OCI-LY3 (cell line): Measurements from ENCODE around the gene C11orf24.
"Not testable (repeated sequence)": the region's sequence is repeated elsewhere in the genome, so short reads cannot be mapped to it uniquely, and the experiment has no call there.

Source experiments
- EZH2phosphoT487 ChIP-seq: fragments of 200-600 bp; shearing (Covaris generic); IDR thresholded peaks from 2 replicates; pipeline ENCODE4 v1.6.1; 2018; ENCODE audit warnings: antibody characterized with exemption, mixed run types, low read depth
- TF ChIP-seq, protein P1 (sequence below): fragments of 200-600, 300-600 bp; sonication (generic); IDR thresholded peaks from 2 replicates; pipeline ENCODE4 v1.5.1; 2014; ENCODE audit warnings: antibody characterized with exemption, low read length, low read depth

DNA sequence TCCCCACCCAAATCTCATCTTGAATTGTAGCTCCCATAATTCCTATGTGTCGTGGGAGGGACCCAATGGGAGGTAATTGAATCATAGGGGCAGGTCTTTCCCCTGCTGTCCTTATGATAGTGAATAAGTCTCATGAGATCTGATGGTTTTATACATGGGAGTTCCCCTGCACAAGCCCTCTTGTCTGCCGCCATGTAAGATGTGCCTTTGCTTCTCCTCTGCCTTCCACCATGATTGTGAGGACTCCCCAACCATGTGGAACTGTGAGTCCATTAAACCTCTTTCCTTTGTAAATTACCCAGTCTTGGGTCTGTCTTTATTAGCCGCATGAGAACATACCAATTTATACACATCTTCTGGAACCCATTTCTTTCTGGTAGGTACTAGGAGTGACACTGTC lies 12.8 kb upstream of the C11orf24 start:
- TF ChIP-seq, protein P1, sequence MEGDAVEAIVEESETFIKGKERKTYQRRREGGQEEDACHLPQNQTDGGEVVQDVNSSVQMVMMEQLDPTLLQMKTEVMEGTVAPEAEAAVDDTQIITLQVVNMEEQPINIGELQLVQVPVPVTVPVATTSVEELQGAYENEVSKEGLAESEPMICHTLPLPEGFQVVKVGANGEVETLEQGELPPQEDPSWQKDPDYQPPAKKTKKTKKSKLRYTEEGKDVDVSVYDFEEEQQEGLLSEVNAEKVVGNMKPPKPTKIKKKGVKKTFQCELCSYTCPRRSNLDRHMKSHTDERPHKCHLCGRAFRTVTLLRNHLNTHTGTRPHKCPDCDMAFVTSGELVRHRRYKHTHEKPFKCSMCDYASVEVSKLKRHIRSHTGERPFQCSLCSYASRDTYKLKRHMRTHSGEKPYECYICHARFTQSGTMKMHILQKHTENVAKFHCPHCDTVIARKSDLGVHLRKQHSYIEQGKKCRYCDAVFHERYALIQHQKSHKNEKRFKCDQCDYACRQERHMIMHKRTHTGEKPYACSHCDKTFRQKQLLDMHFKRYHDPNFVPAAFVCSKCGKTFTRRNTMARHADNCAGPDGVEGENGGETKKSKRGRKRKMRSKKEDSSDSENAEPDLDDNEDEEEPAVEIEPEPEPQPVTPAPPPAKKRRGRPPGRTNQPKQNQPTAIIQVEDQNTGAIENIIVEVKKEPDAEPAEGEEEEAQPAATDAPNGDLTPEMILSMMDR, result not testable (repeated sequence)
- TF ChIP-seq EZH2phosphoT487, result not testable (repeated sequence)
